Central memory CD8-positive, alpha-beta T cell (primary cell): ENCODE measurements around the gene EPN2.
"Not testable (repeated sequence)": the region's sequence is repeated elsewhere in the genome, so short reads cannot be mapped to it uniquely, and the experiment has no call there.

ENCODE experiments used
- ATAC-seq: fragments of 150-1000 bp; cut with Tn5 transposase; replicated peaks from 2 replicates; pipeline ENCODE4 v1.10.0; 2022; ENCODE audit warnings: mild to moderate bottlenecking, moderate FRiP score, moderate number of reproducible peaks; ENCODE audit not compliant: poor library complexity, severe bottlenecking; ENCODE audit errors: extremely low read depth
- DNase-seq, 2 donors: peaks; one replicate each; pipeline ENCODE4 v3.0.0; 2021; ENCODE audit warnings: low spot score in 2 of 2
- H3K27ac Mint-ChIP-seq: one replicate; pipeline ENCODE4 v1.8.0; 2022; ENCODE audit warnings: low read depth, mild to moderate bottlenecking, moderate library complexity, mixed read lengths
- H3K27me3 Mint-ChIP-seq: one replicate; pipeline ENCODE4 v1.8.0; 2022; ENCODE audit warnings: mixed read lengths
- H3K36me3 Mint-ChIP-seq: one replicate; pipeline ENCODE4 v1.8.0; 2022; ENCODE audit warnings: mild to moderate bottlenecking, moderate library complexity, mixed read lengths; ENCODE audit not compliant: insufficient read depth
- H3K4me1 Mint-ChIP-seq: one replicate; pipeline ENCODE4 v1.8.0; 2022; ENCODE audit warnings: mixed read lengths
- H3K4me3 Mint-ChIP-seq: one replicate; pipeline ENCODE4 v1.8.0; 2022; ENCODE audit warnings: mild to moderate bottlenecking, moderate library complexity, mixed read lengths
- H3K9me3 Mint-ChIP-seq: one replicate; pipeline ENCODE4 v1.8.0; 2022; ENCODE audit warnings: mixed read lengths

The EPN2 gene

GRCh38 chr17:19346351-19347255, 109.4 kb downstream of the EPN2 start:
- DNase-seq (no peak), ATAC-seq (no peak)
- H3K27ac Mint-ChIP-seq: no peak overlapping the region
- no peaks in the 10 kb centered on the region for H3K4me1 Mint-ChIP-seq
- H3K4me3 Mint-ChIP-seq: no peak overlapping the region
- no peaks in the 10 kb centered on the region for H3K9me3 Mint-ChIP-seq
- H3K27me3 Mint-ChIP-seq: peaks cover 9% of the 10 kb centered on the region
- peaks cover 5% of the 10 kb centered on the region for H3K36me3 Mint-ChIP-seq

- no peak overlapping the region for H3K4me3 Mint-ChIP-seq
- ATAC-seq (no peak), DNase-seq (no peak)
- no peaks in the 10 kb centered on the region for H3K9me3 Mint-ChIP-seq
- H3K27me3 Mint-ChIP-seq: peaks cover under 1% of the 10 kb centered on the region
- peaks cover 2% of the 10 kb centered on the region for H3K36me3 Mint-ChIP-seq
- no peak overlapping the region for H3K27ac Mint-ChIP-seq
- no peaks in the 10 kb centered on the region for H3K4me1 Mint-ChIP-seq
Measured at GRCh38 chr17:19347323-19348080, 110.3 kb downstream of the EPN2 start.

GRCh38 chr17:19348081-19348650, 111.0 kb downstream of the EPN2 start:
- no peak overlapping the region for H3K27ac Mint-ChIP-seq

GRCh38 chr17:19348806-19349205, 111.6 kb downstream of the EPN2 start:
- peaks cover under 1% of the 10 kb centered on the region for H3K27me3 Mint-ChIP-seq
- no peaks in the 10 kb centered on the region for H3K4me1 Mint-ChIP-seq
- peaks cover 2% of the 10 kb centered on the region for H3K36me3 Mint-ChIP-seq
- H3K9me3 Mint-ChIP-seq: no peaks in the 10 kb centered on the region
- DNase-seq (no peak), ATAC-seq (no peak)
- no peak overlapping the region for H3K27ac Mint-ChIP-seq
- no peak overlapping the region for H3K4me3 Mint-ChIP-seq

More at GRCh38 chr17:19348081-19348650, 111.0 kb downstream of the EPN2 start:
- H3K27me3 Mint-ChIP-seq: no peaks in the 10 kb centered on the region
- DNase-seq (no peak), ATAC-seq (no peak)
- H3K4me1 Mint-ChIP-seq: no peaks in the 10 kb centered on the region
- H3K4me3 Mint-ChIP-seq: no peak overlapping the region
- no peaks in the 10 kb centered on the region for H3K9me3 Mint-ChIP-seq
- peaks cover 2% of the 10 kb centered on the region for H3K36me3 Mint-ChIP-seq

- H3K9me3 Mint-ChIP-seq, DNase-seq, ATAC-seq, H3K27ac Mint-ChIP-seq, H3K36me3 Mint-ChIP-seq, H3K4me3 Mint-ChIP-seq, H3K4me1 Mint-ChIP-seq: not testable (repeated sequence)
- peaks cover 16% of the 10 kb centered on the region for H3K27me3 Mint-ChIP-seq
Measured at GRCh38 chr17:19353401-19353800, 116.2 kb downstream of the EPN2 start.

GRCh38 chr17:19354748-19355147, 117.6 kb downstream of the EPN2 start:
- peaks cover 3% of the 10 kb centered on the region for H3K36me3 Mint-ChIP-seq
- H3K4me3 Mint-ChIP-seq: no peak overlapping the region
- DNase-seq (no peak), ATAC-seq (no peak)
- H3K4me1 Mint-ChIP-seq: no peaks in the 10 kb centered on the region
- H3K9me3 Mint-ChIP-seq: no peaks in the 10 kb centered on the region
- H3K27me3 Mint-ChIP-seq: peaks cover 29% of the 10 kb centered on the region
- H3K27ac Mint-ChIP-seq: no peak overlapping the region

GRCh38 chr17:19357351-19357750, 120.2 kb downstream of the EPN2 start:
- no peak overlapping the region for H3K4me3 Mint-ChIP-seq
- H3K27me3 Mint-ChIP-seq: peaks cover 31% of the 10 kb centered on the region

GRCh38 chr17:19357761-19358160, 120.6 kb downstream of the EPN2 start:
- H3K27ac Mint-ChIP-seq: no peak overlapping the region
- no peak for DNase-seq
- H3K9me3 Mint-ChIP-seq: no peaks in the 10 kb centered on the region
- H3K36me3 Mint-ChIP-seq: peaks cover 9% of the 10 kb centered on the region
- H3K4me3 Mint-ChIP-seq: no peak overlapping the region
- no peak for ATAC-seq
- peaks cover 10% of the 10 kb centered on the region for H3K4me1 Mint-ChIP-seq
- H3K27me3 Mint-ChIP-seq: peaks cover 31% of the 10 kb centered on the region

More at GRCh38 chr17:19357351-19357750, 120.2 kb downstream of the EPN2 start:
- Mint-ChIP-seq H3K4me1 (peaks cover 10% of the 10 kb centered on the region), H3K9me3 (no peaks in the 10 kb centered on the region), H3K27ac (no peak overlapping the region), H3K36me3 (peaks cover 5% of the 10 kb centered on the region)
- ATAC-seq (no peak), DNase-seq (no peak)

GRCh38 chr17:19359151-19359550, 122.0 kb downstream of the EPN2 start:
- Mint-ChIP-seq H3K4me3 (no peak overlapping the region), H3K27ac (no peak overlapping the region), H3K4me1 (peaks cover 10% of the 10 kb centered on the region), H3K27me3 (peaks cover 27% of the 10 kb centered on the region), H3K9me3 (no peaks in the 10 kb centered on the region), H3K36me3 (peaks cover 10% of the 10 kb centered on the region)
- no peak for DNase-seq
- no peak for ATAC-seq

GRCh38 chr17:19359856-19360255, 122.7 kb downstream of the EPN2 start:
- no peak for DNase-seq
- no peak for ATAC-seq
- Mint-ChIP-seq H3K36me3 (peaks cover 12% of the 10 kb centered on the region), H3K27ac (no peak overlapping the region), H3K4me3 (no peak overlapping the region), H3K4me1 (peaks cover 10% of the 10 kb centered on the region), H3K9me3 (no peaks in the 10 kb centered on the region), H3K27me3 (peaks cover 22% of the 10 kb centered on the region)

GRCh38 chr17:19360772-19361171, 123.6 kb downstream of the EPN2 start:
- H3K4me3 Mint-ChIP-seq: peak overlapping the region; percentile 74
- H3K27ac Mint-ChIP-seq: peak overlapping the region; percentile 76
- H3K9me3 Mint-ChIP-seq: no peaks in the 10 kb centered on the region
- ATAC-seq: no peak
- peaks cover 12% of the 10 kb centered on the region for H3K36me3 Mint-ChIP-seq
- no peak for DNase-seq
- H3K4me1 Mint-ChIP-seq: peaks cover 10% of the 10 kb centered on the region
- peaks cover 22% of the 10 kb centered on the region for H3K27me3 Mint-ChIP-seq

GRCh38 chr17:19361326-19361725, 124.2 kb downstream of the EPN2 start:
- DNase-seq (no peak), ATAC-seq (no peak)
- Mint-ChIP-seq H3K27ac (peak overlapping the region; percentile 76), H3K36me3 (peaks cover 12% of the 10 kb centered on the region), H3K4me1 (peaks cover 10% of the 10 kb centered on the region), H3K4me3 (peak overlapping the region; percentile 74), H3K9me3 (no peaks in the 10 kb centered on the region), H3K27me3 (peaks cover 22% of the 10 kb centered on the region)
